Neural progenitor cell (in vitro differentiated cells): ENCODE measurements around the gene ANKRD13C.

ENCODE experiments used
- CTCF ChIP-seq: fragments of 200-600 bp; sonication (generic); IDR thresholded peaks from 2 replicates; pipeline ENCODE4 v1.5.1; 2017; ENCODE audit warnings: antibody characterized with exemption, mild to moderate bottlenecking
- EZH2 ChIP-seq: fragments of 200-600 bp; sonication (generic); IDR thresholded peaks from 2 replicates; pipeline ENCODE4 v1.6.1; 2017; ENCODE audit warnings: antibody characterized with exemption, mild to moderate bottlenecking, moderate library complexity
- EZH2phosphoT487 ChIP-seq: fragments of 200-600 bp; sonication (generic); IDR thresholded peaks from 2 replicates; pipeline ENCODE4 v1.6.1; 2017; ENCODE audit warnings: antibody characterized with exemption

GRCh38 chr1:70324683-70325082, 29.8 kb downstream of the ANKRD13C start:
- TF ChIP-seq CTCF (peak; percentile 16), EZH2phosphoT487 (no peak), EZH2 (no peak)
